Measurements from ENCODE around the gene CFAP61.

- TF ChIP-seq NRF1 (IDR thresholded peaks at IDR 0.05; ENCODE audit: low read depth, low read length) (no peak), RCOR1 (IDR thresholded peaks at IDR 0.05; ENCODE audit: low read length) (no peak), CTCF (IDR thresholded peaks at IDR 0.05) (no peak), POLR2AphosphoS5 (IDR thresholded peaks at IDR 0.05; ENCODE audit: low read depth, low read length) (no peak), EZH2phosphoT487 (IDR thresholded peaks at IDR 0.05; ENCODE audit: borderline replicate concordance, low read depth) (no peak), EP300 (IDR thresholded peaks at IDR 0.05; ENCODE audit: borderline replicate concordance in 1 of 2, low read depth in 1 of 2, low read length in 1 of 2) (no peak), YY1 (IDR thresholded peaks at IDR 0.05; ENCODE audit: low read depth) (no peak), FOXJ3 (CRISPR knock-in tag; IDR thresholded peaks at IDR 0.05) (no peak), TAF1 (IDR thresholded peaks at IDR 0.05; ENCODE audit: borderline replicate concordance, low read depth, low read length) (no peak), TCF12 (IDR thresholded peaks at IDR 0.05) (no peak), RXRA (IDR thresholded peaks at IDR 0.05; ENCODE audit: borderline replicate concordance, low read depth) (no peak)
- TF ChIP-seq, protein P1, sequence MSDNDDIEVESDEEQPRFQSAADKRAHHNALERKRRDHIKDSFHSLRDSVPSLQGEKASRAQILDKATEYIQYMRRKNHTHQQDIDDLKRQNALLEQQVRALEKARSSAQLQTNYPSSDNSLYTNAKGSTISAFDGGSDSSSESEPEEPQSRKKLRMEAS (IDR thresholded peaks at IDR 0.05; ENCODE audit: low read depth) = no peak
- TF ChIP-seq, protein P2, sequence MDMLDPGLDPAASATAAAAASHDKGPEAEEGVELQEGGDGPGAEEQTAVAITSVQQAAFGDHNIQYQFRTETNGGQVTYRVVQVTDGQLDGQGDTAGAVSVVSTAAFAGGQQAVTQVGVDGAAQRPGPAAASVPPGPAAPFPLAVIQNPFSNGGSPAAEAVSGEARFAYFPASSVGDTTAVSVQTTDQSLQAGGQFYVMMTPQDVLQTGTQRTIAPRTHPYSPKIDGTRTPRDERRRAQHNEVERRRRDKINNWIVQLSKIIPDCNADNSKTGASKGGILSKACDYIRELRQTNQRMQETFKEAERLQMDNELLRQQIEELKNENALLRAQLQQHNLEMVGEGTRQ (IDR thresholded peaks at IDR 0.05; ENCODE audit: borderline replicate concordance, low read depth, low read length) = no peak
Observed at GRCh38 chr20:20289331-20289730, 237.0 kb downstream of the CFAP61 start.
